Stimulated activated CD8-positive, alpha-beta memory T cell treated with anti-CD3 and anti-CD28 coated beads, Interleukin-15, amount 100 ng/mL, for 4 hours (primary cell): ENCODE data around the gene RFX2.
"Not testable (repeated sequence)": the region's sequence is repeated elsewhere in the genome, so short reads cannot be mapped to it uniquely, and the experiment has no call there.

ENCODE experiments used
- DNase-seq, 2 donors: peaks; one replicate each; pipeline ENCODE4 v3.0.0-alpha.2; 2020; ENCODE audit warnings: low read depth in 2 of 2

Gene RFX2

DNA sequence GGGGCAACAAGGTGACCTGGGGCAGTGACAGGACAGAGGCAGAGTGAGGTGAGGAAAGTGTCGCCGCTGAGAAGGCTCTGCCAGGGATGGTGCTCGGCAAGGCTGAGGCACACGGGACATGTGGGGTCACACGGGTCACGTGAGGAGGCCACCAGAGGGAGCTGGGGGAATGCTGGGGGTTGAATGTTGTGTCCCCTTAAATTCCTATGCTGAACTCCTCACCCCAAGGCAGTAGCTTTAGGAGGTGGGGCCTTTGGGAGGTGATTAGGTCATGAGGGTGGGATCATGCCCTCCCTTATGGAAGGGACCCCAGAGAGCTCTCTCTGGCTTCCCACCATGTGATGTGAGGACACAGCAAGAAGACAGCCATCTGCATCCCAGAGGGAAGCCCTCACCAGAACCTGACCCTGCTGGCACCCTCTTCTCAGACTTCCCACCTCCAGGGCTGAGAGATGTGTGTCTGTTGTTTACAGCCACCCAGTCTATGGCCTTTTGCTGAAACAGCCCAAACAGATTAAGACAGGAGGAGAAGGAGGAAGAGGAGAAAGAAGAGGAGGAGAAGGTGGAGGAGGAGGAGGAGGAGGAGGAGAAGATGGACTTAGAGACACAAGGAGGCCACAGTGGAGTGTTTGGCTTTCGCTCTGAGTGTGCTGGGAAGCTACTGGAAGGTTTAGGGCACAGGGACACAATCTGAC, 35.4 kb downstream of the RFX2 start:
- no peak for DNase-seq

DNA sequence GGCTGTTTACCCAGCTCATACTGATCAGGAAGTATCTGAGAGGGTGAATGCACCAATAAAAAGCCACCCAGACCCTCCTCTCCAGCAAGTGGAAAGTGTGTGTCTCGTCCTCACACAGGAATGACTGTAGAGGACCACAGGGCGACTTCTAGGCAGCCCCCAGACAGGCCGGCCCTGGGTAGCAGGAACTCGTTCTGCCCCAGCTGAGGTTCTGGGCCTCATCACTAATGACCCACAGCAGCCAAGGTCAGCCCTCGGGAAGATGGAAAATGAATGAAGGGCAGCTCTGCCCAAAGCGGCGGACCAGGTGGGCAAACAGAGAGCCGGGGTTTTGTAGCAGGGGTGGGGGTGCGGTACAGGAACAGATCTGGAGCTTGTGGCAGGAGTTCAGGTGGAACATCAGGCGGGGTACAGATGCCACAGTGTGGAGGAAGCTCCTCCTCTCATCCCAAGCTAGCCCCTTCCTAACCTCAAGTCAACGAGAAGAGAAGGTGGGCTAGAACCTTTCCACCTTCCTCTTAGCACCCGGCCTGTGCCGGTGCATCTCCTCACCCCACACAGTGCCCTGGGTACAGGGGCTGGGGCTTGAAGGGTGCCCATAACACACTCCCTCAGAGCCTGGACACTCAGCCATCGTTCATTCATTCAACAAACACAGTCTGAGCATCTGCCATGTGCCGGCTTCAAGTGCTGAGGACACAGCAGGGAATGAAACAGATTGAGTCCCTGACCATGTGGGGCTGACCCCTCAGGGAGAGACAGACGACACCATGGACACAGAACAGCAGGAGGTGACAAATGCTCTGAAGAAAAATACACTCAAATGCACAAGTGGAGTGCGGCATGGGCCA, 36.2 kb downstream of the RFX2 start:
- DNase-seq, result no peak

DNA sequence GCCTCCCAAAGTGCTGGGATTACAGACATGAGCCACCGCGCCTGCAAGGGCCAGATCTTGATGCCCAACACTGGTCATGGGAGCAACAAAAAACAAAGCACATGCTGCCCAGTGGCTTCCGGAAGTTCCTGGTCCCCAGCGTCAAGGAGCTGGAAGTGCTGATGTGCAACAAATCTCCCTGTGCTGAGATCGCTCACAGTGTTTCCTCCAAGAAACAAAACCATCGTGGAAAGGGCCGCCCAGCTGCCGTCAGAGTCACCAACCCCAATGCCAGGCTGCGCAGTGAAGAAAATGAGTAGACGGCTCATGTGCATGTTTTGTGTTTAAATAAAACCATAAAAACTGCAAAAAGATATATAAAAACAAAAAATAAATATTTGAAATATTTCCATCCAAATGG, 37.1 kb downstream of the RFX2 start:
- DNase-seq, result not testable (repeated sequence)

DNA sequence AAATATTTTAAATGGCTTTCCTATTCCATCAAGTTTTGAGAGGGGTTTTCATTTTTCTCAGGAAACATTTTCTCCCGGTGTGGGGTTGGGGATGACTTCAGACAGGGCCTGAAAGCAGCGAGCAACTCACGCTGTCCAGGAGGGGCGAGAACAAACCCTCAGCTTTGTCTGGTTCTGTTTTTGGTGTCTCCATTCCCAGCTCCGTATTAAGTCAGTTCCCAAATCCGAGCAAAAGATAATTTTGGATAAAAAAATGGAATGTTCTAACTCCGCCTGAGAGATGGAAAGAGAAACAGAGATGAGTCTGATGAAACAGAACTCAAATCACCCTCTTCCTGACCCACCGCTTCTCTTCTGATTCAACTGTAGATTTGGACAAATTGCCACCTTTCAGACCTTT, 38.4 kb downstream of the RFX2 start:
- DNase-seq, result no peak

DNA sequence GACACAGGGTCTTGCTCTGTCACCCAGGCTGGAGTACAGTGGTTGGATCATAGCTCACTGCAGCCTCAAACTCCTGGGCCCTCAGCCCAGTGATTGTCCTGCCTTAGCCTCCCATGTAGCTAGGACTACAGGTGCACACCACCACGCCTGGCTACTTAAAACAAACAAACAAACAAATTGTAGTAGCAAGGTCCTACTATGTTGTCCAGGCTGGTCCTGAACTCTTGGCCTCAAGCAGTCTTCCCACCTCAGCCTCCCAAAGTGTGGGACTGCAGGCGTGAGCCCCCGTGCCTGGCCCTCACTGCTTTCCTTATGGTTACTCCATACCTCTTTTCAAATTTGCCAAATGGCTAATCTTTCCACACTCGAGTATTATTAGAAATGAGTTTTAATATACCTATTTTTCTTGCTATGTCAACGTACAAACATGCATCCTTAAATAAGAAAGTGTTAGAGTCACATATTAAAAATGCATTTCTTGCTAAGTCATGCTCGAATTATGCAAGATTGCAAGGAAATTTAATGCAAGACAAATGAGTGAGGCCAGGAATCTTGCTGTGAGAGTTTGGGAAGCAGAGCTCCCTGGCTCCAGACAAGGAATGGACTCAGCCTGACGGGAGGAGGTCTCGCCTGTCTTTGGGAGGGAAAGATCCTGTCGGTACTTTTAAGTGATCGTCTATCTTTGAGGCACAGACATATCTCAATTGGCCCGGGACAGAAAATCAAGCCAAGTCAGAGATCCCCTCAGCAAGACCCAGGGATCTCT, 39.4 kb downstream of the RFX2 start:
- no peak for DNase-seq

DNA sequence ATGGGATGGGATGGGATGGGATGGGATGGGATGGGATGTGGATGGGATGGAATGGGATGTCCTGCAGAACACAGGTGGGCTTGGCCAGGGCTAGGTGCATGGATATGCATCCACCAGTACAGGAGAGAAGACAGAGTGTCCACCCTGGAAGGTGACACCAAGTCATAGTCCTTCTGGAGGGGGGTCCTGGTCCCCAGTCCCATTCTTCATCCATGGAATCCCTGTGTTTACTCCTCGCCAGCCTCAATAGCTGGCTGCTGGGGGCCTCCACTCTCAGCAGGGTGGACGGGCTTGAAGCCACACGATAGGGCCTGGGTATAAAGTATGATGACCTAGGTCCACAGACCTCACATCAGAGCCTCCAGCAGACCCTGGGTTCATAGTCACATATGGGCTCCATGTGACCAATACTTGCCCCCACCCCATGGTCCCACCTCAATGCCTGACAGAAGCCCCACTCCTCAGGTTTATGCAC, 40.1 kb downstream of the RFX2 start:
- no peak for DNase-seq

DNA sequence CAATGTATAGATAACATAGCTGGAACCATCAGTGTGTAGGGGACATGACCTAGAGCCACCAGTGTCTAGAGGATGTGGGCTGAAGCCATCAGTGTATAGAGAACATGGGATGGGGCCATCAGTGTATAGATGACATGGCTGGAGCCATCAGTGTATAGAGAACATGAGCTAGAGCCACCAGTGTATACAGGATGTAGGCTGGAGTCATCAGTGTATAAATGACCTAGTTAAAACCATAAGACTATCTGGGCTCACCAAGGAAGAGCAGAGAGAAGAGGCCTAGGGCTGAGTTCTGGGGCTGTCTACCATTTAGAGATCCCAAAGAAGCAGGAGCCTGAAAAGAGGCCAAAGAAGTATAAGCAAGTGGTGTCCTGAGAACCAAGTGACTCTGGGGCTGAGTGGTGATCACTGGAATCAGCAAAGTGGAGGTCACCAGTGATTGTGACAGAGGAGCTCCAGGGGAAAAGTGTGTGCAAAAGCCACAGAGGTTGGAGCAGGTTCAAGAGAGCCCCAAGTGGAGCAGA, 41.0 kb downstream of the RFX2 start:
- DNase-seq, result no peak

DNA sequence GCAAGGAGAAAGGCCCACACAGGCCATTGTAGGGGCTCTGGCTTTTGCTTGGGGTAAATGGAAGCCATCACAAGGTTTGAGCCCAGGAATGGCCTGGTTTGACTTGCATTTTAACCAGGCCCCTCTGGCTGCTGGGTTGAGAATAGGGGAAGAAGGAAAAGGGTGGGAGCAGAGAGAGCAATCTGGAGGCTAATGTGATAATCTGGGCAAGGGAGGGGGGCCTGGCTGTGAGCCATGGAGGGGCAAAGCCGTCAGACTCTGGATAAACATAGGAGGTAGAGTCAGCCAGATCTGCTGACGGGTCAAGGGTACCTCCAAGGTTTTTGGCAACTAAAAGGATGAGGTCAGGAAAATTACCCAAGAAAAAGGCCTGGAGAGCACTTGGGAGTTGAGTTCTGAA, 41.6 kb downstream of the RFX2 start:
- no peak for DNase-seq

DNA sequence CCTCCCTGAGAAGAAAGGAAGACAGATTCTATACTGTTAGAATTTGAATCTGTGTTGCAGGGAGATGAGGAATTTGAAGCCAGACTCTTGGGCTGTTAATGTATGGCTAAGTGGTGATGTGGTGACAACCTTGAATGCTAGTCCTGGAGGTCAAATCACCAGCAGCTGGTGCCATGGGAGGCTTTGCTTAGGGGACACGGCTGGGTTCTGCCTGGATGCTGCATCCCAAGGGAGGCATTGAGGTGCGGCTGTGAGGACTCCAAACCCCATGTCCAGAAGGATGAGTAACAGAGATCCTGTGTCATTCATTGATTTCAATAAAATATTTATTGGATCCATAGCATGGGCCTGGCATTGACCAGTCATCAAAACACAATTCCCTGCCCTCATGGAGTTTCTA, 42.3 kb downstream of the RFX2 start:
- DNase-seq, result no peak

DNA sequence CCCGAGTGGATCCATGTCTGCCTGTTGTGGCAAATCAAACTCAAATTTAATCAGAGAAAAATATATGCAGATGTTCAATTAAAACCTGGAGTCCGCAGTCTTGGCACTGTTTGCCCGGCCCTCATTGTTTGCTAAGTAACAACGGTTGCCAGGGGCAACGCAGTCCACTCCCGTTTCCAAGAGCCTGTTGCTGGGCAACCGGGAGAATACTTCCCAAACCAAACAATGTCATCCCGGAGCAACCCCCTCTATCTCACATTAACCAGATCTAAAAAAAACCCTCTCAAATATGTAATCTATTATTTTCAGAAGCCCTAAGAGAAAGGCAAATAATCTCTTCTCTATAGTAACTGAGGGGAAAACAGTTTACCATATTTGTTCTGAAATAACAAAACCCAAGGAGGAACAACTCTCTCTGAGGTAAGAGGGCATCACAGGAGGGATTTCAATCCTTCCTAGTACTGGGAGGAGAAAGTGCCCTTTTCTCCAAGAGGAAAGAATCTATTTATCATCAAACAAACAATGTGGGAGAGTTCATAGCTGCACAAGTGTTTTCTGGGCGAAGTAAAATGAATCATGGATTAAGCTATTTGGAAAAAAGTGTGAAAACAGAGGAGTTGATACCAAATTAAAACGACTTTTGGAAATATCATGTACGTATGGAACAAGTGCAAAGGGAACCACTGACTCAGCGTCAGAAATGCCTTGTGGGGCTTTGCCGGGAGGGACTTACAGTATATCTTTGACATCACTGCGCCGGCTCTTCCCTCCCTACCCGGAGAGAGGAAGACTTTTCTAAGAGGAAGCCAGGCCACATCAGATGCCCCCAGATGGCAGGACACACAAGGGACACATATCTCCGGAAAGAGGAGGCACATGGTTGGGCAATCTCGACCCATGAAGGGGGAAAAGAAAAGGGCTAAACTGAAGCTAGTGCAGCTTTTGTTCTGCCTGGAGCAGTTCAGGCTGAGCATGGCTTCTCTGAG, 43.3 kb downstream of the RFX2 start:
- no peak for DNase-seq

DNA sequence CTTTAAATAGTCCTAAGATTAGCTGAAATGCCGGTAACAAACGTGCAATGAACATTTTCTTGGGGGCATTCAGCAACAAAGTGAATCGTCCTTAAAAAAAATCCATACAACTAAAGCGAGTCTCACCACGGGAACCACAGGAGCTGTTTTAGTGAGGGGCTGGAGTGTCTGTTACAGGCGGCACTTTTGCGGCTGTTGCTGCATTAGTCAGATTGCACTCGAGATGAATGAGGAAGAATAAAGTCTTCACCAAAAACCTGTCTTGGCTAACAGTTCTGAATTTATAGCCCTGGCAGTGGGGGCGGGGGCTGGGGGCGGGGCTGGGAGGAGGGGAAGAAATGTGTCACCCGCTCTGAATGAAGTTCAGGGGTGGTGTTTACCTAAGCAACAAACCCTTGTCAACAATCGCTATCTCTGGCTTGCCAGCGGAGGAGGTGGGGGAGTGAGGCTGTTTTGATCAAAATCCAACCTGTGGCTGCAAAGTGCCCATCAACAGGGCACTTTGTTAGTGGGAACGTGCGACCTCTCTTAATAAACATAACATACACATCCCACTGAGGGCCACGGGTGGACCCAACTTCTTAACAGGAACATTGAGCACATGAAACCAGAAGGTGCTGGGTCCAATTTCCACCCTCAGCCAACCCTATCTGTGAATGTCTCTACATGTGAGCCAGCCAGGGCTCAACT, 44.5 kb downstream of the RFX2 start:
- peak; percentile 42 to 43 for DNase-seq

DNA sequence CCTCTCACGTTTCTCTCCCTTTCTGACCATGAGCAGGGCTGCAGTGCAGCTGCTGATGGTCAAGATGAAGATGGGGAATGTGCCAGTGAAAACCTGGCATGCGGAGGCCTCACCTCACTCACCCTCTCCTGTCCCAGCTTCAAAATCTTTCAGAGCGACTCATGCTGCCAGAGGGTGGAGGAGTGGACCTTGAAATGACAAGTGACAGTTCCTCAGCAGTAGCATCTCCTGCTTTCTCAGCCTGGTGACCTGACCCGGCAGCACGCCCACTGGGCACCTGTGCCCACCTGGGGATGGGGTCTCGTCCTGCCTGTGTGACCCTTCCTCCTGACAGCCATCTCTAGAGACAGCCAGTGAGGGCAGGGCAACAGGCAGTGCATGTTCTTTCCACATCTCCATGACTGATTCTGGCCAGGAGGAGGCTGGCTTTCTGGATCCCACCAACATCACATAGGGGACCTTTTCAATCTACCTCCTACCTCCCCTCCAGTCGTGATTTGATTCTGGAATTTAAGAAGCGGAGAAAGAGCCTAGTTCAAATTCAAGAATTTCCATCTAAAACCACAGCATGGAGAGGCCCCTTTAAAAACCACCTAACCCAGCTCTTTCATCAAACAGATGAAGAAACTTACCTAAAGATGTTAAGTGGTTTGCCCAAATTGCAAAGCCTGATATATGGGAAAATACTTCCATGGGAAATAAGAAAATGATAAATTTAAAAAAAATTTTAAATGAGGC, 45.8 kb downstream of the RFX2 start:
- DNase-seq, result no peak

DNA sequence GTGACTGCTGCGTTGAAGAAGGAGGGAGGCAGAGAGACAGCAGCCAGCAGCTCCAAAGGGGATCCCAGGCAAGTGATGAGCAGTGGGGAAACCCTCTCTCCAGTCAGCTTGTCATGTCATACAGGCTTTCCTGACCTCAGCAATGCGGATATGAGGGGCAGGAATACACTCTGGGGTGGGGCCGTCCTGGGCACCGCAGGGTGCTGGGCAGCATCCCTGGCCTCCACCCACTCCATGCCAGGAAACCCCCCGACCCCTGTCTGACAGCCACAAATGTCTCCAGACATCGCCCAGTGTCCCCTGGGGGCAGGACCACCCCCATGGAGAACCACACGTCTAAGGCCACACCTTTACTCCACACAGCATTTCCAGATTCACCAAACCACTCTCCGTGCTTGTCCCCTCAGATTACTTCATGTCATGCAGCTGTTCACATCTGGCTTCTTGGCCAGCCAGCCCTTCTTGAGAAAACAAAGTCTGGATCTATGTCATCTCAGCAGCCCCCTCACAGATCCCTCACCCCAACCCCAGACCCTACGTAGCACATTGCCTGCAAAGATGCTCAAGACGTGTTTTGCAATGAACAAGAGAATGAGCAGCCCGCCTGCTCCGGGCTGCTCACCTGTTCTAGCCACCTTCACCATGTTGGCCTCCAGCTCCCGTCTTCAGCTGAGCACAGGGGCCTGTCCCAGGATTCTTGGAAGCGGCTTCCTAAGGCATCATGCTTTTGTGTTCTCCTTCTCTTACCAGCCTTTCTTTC, 46.5 kb downstream of the RFX2 start:
- no peak for DNase-seq

DNA sequence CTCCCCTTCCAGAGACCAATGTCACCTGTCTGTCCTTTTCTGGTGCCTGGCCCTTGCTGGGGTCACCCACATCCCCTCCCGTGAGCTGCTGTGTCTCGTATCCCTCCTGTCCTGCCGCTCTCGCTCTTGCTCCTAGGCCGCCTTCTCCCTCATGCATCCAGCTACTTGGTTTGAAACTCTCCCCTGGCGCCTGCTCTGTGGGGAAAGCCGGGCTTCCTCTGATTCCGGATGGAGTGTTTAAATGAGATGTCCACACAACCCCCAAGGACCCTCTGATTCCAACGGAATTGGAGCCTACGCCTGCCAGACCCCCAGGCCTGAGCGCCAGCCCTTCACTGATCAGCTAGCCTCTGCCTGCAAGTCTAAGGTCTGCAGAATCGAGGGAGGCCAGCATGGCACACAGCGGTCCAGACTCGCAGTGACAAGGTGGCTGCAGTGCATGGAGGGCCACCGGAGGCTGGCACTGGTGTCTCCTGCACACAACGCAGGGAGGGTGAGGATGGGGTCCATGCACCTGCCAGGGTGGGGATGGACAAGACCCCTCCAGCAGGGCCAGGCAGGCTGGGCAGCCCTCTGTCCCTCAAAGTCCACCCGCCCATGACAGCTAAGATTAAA, 47.2 kb downstream of the RFX2 start:
- DNase-seq, result no peak

DNA sequence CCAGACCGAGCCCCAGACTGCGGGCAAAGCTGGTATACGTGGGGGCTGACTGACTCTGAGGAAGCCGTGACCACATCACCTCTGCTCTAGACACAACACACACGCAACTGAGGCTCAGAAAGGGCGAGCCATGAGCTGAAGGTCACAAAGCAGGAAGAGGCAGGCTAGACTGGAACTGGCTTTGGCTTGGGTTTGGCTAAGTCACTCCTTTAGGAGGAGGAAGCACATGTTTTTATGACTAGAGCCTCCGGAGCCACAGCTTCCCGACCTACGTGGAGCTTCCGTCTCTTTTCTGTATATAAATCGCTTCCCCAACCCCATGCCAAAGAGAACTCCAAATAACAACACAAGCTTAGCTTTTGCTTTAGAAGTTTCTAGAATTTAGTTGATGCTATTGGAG, 48.0 kb downstream of the RFX2 start:
- no peak for DNase-seq

DNA sequence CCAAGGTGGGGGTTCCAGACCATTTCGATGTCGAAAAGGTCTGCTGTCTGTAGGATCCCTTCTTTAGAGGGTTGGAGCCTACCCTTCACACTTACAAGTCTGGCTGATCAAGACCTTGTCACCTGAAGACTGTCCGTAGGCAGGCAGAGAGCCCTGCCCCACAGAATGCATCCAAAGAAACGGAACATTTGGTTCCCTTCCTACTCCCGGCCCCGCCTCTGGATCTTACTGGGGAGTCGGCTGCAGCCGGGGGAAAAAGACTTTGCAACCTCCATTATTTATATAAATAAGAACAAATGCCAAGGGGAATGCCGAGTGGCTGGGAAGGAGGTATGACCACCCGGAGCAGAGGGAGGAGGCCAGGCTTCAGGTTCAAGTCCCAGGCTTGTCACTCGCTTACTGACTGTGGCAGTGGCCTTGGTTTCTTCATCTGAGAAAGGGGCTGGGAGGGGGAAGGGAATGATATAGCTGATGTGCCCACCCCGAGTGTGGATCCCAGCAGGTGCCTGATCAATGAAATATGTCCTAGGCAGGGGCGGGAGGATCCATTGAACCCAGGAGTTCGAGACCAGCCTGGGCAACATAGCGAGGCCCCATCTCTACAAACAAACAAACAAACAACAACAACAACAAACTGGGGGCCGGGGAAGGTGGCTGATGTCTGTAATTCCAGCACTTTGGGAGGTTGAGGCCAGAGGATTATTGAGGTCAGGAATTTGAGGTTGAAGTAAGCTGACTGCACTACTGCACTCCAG, 48.7 kb downstream of the RFX2 start:
- no peak for DNase-seq

DNA sequence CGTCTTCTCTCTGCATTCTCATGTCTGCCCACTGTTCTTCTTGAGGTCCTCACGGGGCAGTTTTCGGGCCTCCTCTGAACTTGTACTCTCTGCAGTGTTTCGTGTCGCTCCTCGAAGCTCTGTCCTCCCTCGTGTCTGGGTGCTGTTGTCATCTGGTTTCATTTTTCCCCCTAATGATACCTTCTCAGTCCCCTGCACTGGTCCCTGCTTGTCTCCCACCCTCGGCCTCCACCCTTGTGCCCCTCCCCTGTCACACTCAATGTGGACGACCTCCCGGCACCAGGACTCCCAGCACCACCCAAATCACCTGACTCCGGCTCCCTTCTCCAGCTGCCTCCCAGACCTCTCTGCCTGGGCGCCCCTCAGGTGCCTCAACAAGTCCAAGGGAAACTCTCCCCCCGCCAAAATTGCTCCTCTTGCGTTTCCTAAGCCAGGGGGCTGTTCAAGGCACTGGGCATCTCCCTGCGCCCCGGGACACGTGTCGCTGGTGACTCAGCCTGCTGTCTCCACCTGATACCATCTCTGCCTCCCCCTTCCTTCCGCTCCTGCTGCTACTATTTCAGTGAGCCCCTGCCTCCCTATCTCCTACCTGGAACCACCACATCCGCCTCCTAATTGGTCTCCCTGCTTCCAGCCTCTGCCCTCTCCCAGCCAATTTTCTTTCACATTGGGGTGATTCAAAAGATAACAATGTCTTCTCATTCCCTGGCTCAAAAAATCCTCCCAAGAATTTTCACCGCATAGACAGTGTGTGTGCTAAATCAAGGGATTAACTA, 49.5 kb downstream of the RFX2 start:
- DNase-seq, result peak in 1 of 2 donors; percentile 20
